B cell (primary cell): ENCODE results near the gene PTPRM. TPM values are rescaled to one million over a fixed set of nuclear protein-coding genes. Genes with fewer than 3 reads are reported as not detected.

Source experiments
- ATAC-seq: fragments of 200-7000 bp; cut with Tn5 transposase; one replicate; pipeline ENCODE4 v1.10.0; 2021; ENCODE audit warnings: low read depth, mild to moderate bottlenecking, moderate number of reproducible peaks, moderate library complexity
- CTCF ChIA-PET: fragments of 350-600 bp; sonication (Branson Sonifier 250); formaldehyde crosslinking; loops from one replicate; lab custom pipeline; 2021; ENCODE audit warnings: antibody characterized with exemption, inconsistent platforms; lab: Charles Lee
- POLR2A ChIA-PET: fragments of 350-600 bp; sonication (Branson Sonifier 250); formaldehyde crosslinking; loops from one replicate; lab custom pipeline; 2021; ENCODE audit warnings: antibody characterized with exemption; lab: Charles Lee
- DNase-seq: peaks from one replicate; pipeline ENCODE4 v3.0.0; 2013
- H2AFZ ChIP-seq: 2 replicates; pipeline ENCODE4 v1.6.1; 2012; ENCODE audit warnings: mild to moderate bottlenecking, low read depth, low read length; ENCODE audit not compliant: insufficient read depth, poor library complexity, severe bottlenecking
- H3K27ac ChIP-seq, 2 donors: 1 replicate in 1 of 2; 2 replicates in 1 of 2; pipeline ENCODE4 v1.5.1; 2012 to 2013; ENCODE audit warnings: low read length in 2 of 2, mild to moderate bottlenecking in 2 of 2, moderate library complexity in 1 of 2
- H3K27me3 ChIP-seq, 4 experiments: fragments of 200-600 bp in 1 of 4; sonication (generic) in 1 of 4; replicated peaks in 1 of 4; 1 replicate in 2 of 4; 2 replicates in 2 of 4; pipeline versions ENCODE4 v1.6.1 to v1.7.0; 2013 to 2016; ENCODE audit warnings: low read length in 3 of 4, mild to moderate bottlenecking in 2 of 4, mixed read lengths in 1 of 4, moderate library complexity in 1 of 4; ENCODE audit not compliant: insufficient read depth in 4 of 4, control insufficient read depth in 3 of 4; ENCODE audit errors: control extremely low read depth in 1 of 4
- H3K36me3 ChIP-seq, 2 experiments: replicated peaks in 1 of 2; 1 replicate in 1 of 2; 2 replicates in 1 of 2; pipeline versions ENCODE4 v1.6.1 to v1.7.1; 2013; ENCODE audit warnings: low read length in 1 of 2; ENCODE audit not compliant: insufficient read depth in 2 of 2, control insufficient read depth in 1 of 2; ENCODE audit errors: control extremely low read depth in 1 of 2, extremely low read depth in 1 of 2
- H3K4me1 ChIP-seq, 2 donors: fragments of 200-600 bp in 1 of 2; sonication (generic) in 1 of 2; 1 replicate in 1 of 2; 2 replicates in 1 of 2; pipeline versions ENCODE4 v1.5.1 to v1.6.1; 2013 to 2017; ENCODE audit warnings: low read length in 2 of 2; ENCODE audit not compliant: control insufficient read depth in 2 of 2, insufficient read depth in 2 of 2
- H3K4me2 ChIP-seq: replicated peaks from 2 replicates; pipeline ENCODE3; 2012; ENCODE audit warnings: mild to moderate bottlenecking, low read depth, low read length; ENCODE audit not compliant: poor library complexity, severe bottlenecking
- H3K4me3 ChIP-seq, 5 experiments: fragments of 200-600 bp in 1 of 5; sonication (generic) in 1 of 5; 1 replicate in 3 of 5; 2 replicates in 2 of 5; pipeline versions ENCODE4 v1.5.1 to v1.7.0; 2011 to 2016; ENCODE audit warnings: low read length in 4 of 5, mild to moderate bottlenecking in 4 of 5, low read depth in 2 of 5, control low read depth in 1 of 5, moderate library complexity in 1 of 5; ENCODE audit not compliant: insufficient read depth in 1 of 5; ENCODE audit errors: control extremely low read depth in 1 of 5, extremely low read depth in 1 of 5
- H3K79me2 ChIP-seq: fragments of 200-600 bp; sonication (generic); one replicate; pipeline ENCODE4 v1.6.0; 2016; ENCODE audit warnings: low read length; ENCODE audit not compliant: control insufficient read depth, insufficient read depth
- H3K9ac ChIP-seq: fragments of 200-600 bp; sonication (generic); 2 replicates; pipeline ENCODE4 v1.6.1; 2017; ENCODE audit warnings: mild to moderate bottlenecking, low read length, moderate library complexity
- H3K9me3 ChIP-seq, 3 donors: one replicate each; pipeline versions ENCODE4 v1.6.1 to v1.7.1; 2013; ENCODE audit warnings: low read length in 2 of 3; ENCODE audit not compliant: control insufficient read depth in 2 of 3, insufficient read depth in 1 of 3; ENCODE audit errors: control extremely low read depth in 1 of 3
- H4K20me1 ChIP-seq: 2 replicates; pipeline ENCODE4 v1.6.0; 2012; ENCODE audit warnings: mild to moderate bottlenecking, low read length; ENCODE audit not compliant: insufficient read depth, control insufficient read depth, poor library complexity, severe bottlenecking
- H3K27ac Mint-ChIP-seq: one replicate; pipeline ENCODE4 v1.8.0; 2021; ENCODE audit warnings: mixed read lengths
- H3K27me3 Mint-ChIP-seq: one replicate; pipeline ENCODE4 v1.8.0; 2021; ENCODE audit warnings: mixed read lengths
- H3K4me1 Mint-ChIP-seq: one replicate; pipeline ENCODE4 v1.8.0; 2021; ENCODE audit warnings: mixed read lengths
- H3K4me3 Mint-ChIP-seq: one replicate; pipeline ENCODE4 v1.8.0; 2021; ENCODE audit warnings: mixed read lengths
- H3K9me3 Mint-ChIP-seq: one replicate; pipeline ENCODE4 v1.8.0; 2022; ENCODE audit warnings: mixed read lengths; ENCODE audit not compliant: insufficient read depth
- EZH2 ChIP-seq: IDR thresholded peaks from 2 replicates; pipeline ENCODE4 v1.6.1; 2012; ENCODE audit warnings: borderline replicate concordance, low read depth, mild to moderate bottlenecking, moderate library complexity, low read length; ENCODE audit not compliant: insufficient read depth, poor library complexity, severe bottlenecking
- WGBS: methylation state at CpG from one replicate; pipeline ENCODE4 v1.1.5; 2013; ENCODE audit warnings: missing lambda C conversion rate; ENCODE audit not compliant: insufficient coverage; 5-methylcytosine and 5-hydroxymethylcytosine counted together
- intact Hi-C: fragments of 100-400 bp; cut with micrococcal nuclease; formaldehyde crosslinking; loops from one replicate; pipeline ENCODE4 v1.10.0; 2022
- polyA plus RNA-seq: library from polyadenylated mRNA; depleted of rRNA; stranded (reverse); fragments of >200 nt; gene quantifications from 2 replicates; pipeline ENCODE4 v1.2.3, GENCODE V29; 2012
- total RNA-seq, 2 donors: library from RNA; stranded (reverse); fragments of 120-200 nt in 1 of 2; gene quantifications; 1 replicate in 1 of 2; 2 replicates in 1 of 2; pipeline versions ENCODE4 v1.2.3 to v1.2.4, GENCODE V29; 2013 to 2022
- TF ChIP-seq, protein P1 (sequence below): fragments of 200-600 bp; IDR thresholded peaks from one replicate; pipeline ENCODE4 v1.8.0; 2022; ENCODE audit warnings: antibody characterized with exemption, mild to moderate bottlenecking

PTPRM gene
- total and polyA plus RNA-seq, 2 donors (not counting 1 experiment from before 2014, with no cell fraction given): 0.20 to 0.89 TPM

DNA sequence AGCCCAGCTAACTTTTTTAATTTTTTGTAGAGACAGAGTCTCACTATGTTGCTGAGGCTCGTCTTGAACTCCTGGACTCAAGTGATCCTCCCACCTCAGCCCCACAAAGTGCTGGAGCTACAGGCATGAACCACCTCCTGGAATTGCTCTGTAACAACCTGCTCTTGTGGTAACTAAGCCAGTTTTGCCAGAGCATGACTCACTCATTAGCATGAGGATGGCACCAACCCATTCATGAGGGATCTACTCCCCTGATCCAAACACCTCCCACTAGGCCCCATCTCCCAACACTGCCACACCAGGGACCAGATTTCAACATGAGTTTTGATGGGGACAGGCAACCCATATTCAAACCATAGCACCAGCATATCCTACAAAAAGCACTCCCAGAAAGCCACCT is 693.2 kb downstream of the PTPRM start:
- no peak for DNase-seq
- Histone ChIP-seq H2AFZ (no peak overlapping the region), H3K79me2 (no peaks in the 10 kb centered on the region), H3K9me3 (no peaks in the 10 kb centered on the region), H4K20me1 (no peaks in the 10 kb centered on the region), H3K9ac (no peak overlapping the region), H3K36me3 (no peaks in the 10 kb centered on the region), H3K27ac (no peak overlapping the region), H3K27me3 (no peaks in the 10 kb centered on the region), H3K4me2 (no peak overlapping the region), H3K4me3 (no peak overlapping the region), H3K4me1 (no peaks in the 10 kb centered on the region)
- intact Hi-C loops: no loop called here
- H3K9me3 Mint-ChIP-seq: no peaks in the 10 kb centered on the region
- no peaks in the 10 kb centered on the region for H3K27me3 Mint-ChIP-seq
- CTCF ChIA-PET: no interaction called here
- POLR2A ChIA-PET: no interaction called here
- H3K4me3 Mint-ChIP-seq: no peak overlapping the region
- no peaks in the 10 kb centered on the region for H3K4me1 Mint-ChIP-seq
- 86% methylated on average over 1 of the region's 1 CpG for WGBS
- H3K27ac Mint-ChIP-seq: no peak overlapping the region
- ATAC-seq: no peak
- TF ChIP-seq, protein P1, sequence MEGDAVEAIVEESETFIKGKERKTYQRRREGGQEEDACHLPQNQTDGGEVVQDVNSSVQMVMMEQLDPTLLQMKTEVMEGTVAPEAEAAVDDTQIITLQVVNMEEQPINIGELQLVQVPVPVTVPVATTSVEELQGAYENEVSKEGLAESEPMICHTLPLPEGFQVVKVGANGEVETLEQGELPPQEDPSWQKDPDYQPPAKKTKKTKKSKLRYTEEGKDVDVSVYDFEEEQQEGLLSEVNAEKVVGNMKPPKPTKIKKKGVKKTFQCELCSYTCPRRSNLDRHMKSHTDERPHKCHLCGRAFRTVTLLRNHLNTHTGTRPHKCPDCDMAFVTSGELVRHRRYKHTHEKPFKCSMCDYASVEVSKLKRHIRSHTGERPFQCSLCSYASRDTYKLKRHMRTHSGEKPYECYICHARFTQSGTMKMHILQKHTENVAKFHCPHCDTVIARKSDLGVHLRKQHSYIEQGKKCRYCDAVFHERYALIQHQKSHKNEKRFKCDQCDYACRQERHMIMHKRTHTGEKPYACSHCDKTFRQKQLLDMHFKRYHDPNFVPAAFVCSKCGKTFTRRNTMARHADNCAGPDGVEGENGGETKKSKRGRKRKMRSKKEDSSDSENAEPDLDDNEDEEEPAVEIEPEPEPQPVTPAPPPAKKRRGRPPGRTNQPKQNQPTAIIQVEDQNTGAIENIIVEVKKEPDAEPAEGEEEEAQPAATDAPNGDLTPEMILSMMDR: no peak
- TF ChIP-seq EZH2: no peak

- 91% methylated on average over 4 of the region's 9 CpGs for WGBS
- Mint-ChIP-seq H3K27me3 (peaks cover under 1% of the 10 kb centered on the region), H3K4me3 (no peak overlapping the region), H3K4me1 (no peaks in the 10 kb centered on the region), H3K27ac (no peak overlapping the region), H3K9me3 (no peaks in the 10 kb centered on the region)
- no peak overlapping the region for H3K4me3 ChIP-seq
- intact Hi-C loops: no loop called here
- POLR2A ChIA-PET: no interaction called here
- no peaks in the 10 kb centered on the region for H3K4me1 ChIP-seq
- H3K79me2 ChIP-seq: no peaks in the 10 kb centered on the region
- no peaks in the 10 kb centered on the region for H3K27me3 ChIP-seq
- no peak overlapping the region for H3K9ac ChIP-seq
- no peaks in the 10 kb centered on the region for H3K9me3 ChIP-seq
- ATAC-seq (no peak), DNase-seq (no peak)
- H3K36me3 ChIP-seq: no peaks in the 10 kb centered on the region
- TF ChIP-seq, protein P1: no peak
- no peak for TF ChIP-seq EZH2
- H4K20me1 ChIP-seq: no peaks in the 10 kb centered on the region
- H3K4me2 ChIP-seq: no peak overlapping the region
- CTCF ChIA-PET: no interaction called here
- H3K27ac ChIP-seq: no peak overlapping the region
- H2AFZ ChIP-seq: no peak overlapping the region
These were observed 693.7 kb downstream of the PTPRM start for GRCh38 chr18:8260827-8261226.
